CD4-positive, alpha-beta T cell (primary cell): ENCODE measurements around the gene VPS37D. TPM values are rescaled to one million over a fixed set of nuclear protein-coding genes. Genes with fewer than 3 reads are reported as not detected.

Experiments
- ATAC-seq: fragments of 200-7000 bp; cut with Tn5 transposase; one replicate; pipeline ENCODE4 v1.10.0; 2022; ENCODE audit warnings: mild to moderate bottlenecking; ENCODE audit not compliant: poor library complexity
- CTCF ChIA-PET: fragments of 350-600 bp; sonication (Branson Sonifier 250); formaldehyde crosslinking; loops from one replicate; lab custom pipeline; 2021; ENCODE audit warnings: antibody characterized with exemption, inconsistent platforms; lab: Charles Lee
- POLR2A ChIA-PET: fragments of 350-600 bp; sonication (Branson Sonifier 250); formaldehyde crosslinking; loops from one replicate; lab custom pipeline; 2021; ENCODE audit warnings: antibody characterized with exemption, inconsistent platforms; lab: Charles Lee
- DNase-seq, 14 experiments: peaks; one replicate each; pipeline ENCODE4 v3.0.0-alpha.2; 2013 to 2020; ENCODE audit warnings: mixed read lengths in 2 of 14
- H3K27ac ChIP-seq, 2 donors: one replicate each; pipeline versions ENCODE4 v1.5.1 to v1.7.0; 2013; ENCODE audit warnings: low read length in 2 of 2, low read depth in 1 of 2, mild to moderate bottlenecking in 1 of 2
- H3K27me3 ChIP-seq, 2 experiments: 1 replicate in 1 of 2; 2 replicates in 1 of 2; pipeline versions ENCODE4 v1.6.1 to v1.7.0; 2013; ENCODE audit warnings: low read length in 2 of 2, control low read depth in 1 of 2, mild to moderate bottlenecking in 1 of 2, moderate library complexity in 1 of 2; ENCODE audit not compliant: insufficient read depth in 2 of 2, control insufficient read depth in 1 of 2
- H3K36me3 ChIP-seq: one replicate; pipeline ENCODE4 v1.6.1; 2013; ENCODE audit warnings: low read length, control low read depth; ENCODE audit not compliant: insufficient read depth
- H3K4me1 ChIP-seq: one replicate; pipeline ENCODE4 v1.6.1; 2013; ENCODE audit warnings: low read length, control low read depth; ENCODE audit not compliant: insufficient read depth
- H3K4me3 ChIP-seq: one replicate; pipeline ENCODE4 v1.5.1; 2013; ENCODE audit warnings: mild to moderate bottlenecking, low read length, moderate library complexity
- H3K9me3 ChIP-seq, 2 experiments: 1 replicate in 1 of 2; 2 replicates in 1 of 2; pipeline versions ENCODE4 v1.6.1 to v1.7.0; 2013; ENCODE audit warnings: low read length in 2 of 2, mild to moderate bottlenecking in 2 of 2, control low read depth in 1 of 2, moderate library complexity in 1 of 2; ENCODE audit not compliant: control insufficient read depth in 1 of 2, insufficient read depth in 1 of 2
- H3K27ac Mint-ChIP-seq: one replicate; pipeline ENCODE4 v1.8.0; 2020; ENCODE audit warnings: mixed read lengths
- H3K27me3 Mint-ChIP-seq: one replicate; pipeline ENCODE4 v1.8.0; 2021; ENCODE audit warnings: mixed read lengths
- H3K36me3 Mint-ChIP-seq: one replicate; pipeline ENCODE4 v1.8.0; 2021; ENCODE audit warnings: low read depth, mixed read lengths
- H3K4me1 Mint-ChIP-seq: one replicate; pipeline ENCODE4 v1.8.0; 2021; ENCODE audit warnings: low read depth, mixed read lengths
- H3K4me3 Mint-ChIP-seq: one replicate; pipeline ENCODE4 v1.8.0; 2020; ENCODE audit warnings: mild to moderate bottlenecking, mixed read lengths
- H3K9me3 Mint-ChIP-seq: one replicate; pipeline ENCODE4 v1.8.0; 2020; ENCODE audit warnings: mixed read lengths
- intact Hi-C, 2 experiments: fragments of 100-400 bp; cut with DNase I in 1 of 2; cut with micrococcal nuclease in 1 of 2; formaldehyde crosslinking; loops; one replicate each; pipeline versions ENCODE4 v1.15.1 to v1.9.0; 2023 to 2025; cut with DNase I, micrococcal nuclease
- total RNA-seq, 174 experiments: library from RNA in 2 of 174; stranded (reverse) in 2 of 174; gene quantifications; one replicate each; pipeline ENCODE4 v1.2.3 and lab custom pipeline; 2021 to 2026
- TF ChIP-seq, protein P1 (sequence below): fragments of 200-600 bp; IDR thresholded peaks from one replicate; pipeline ENCODE4 v1.8.0; 2022; ENCODE audit warnings: antibody characterized with exemption, mild to moderate bottlenecking

VPS37D gene
- total RNA-seq, 2 experiments from 2014 or later: 0.81 to 0.96 TPM

DNA sequence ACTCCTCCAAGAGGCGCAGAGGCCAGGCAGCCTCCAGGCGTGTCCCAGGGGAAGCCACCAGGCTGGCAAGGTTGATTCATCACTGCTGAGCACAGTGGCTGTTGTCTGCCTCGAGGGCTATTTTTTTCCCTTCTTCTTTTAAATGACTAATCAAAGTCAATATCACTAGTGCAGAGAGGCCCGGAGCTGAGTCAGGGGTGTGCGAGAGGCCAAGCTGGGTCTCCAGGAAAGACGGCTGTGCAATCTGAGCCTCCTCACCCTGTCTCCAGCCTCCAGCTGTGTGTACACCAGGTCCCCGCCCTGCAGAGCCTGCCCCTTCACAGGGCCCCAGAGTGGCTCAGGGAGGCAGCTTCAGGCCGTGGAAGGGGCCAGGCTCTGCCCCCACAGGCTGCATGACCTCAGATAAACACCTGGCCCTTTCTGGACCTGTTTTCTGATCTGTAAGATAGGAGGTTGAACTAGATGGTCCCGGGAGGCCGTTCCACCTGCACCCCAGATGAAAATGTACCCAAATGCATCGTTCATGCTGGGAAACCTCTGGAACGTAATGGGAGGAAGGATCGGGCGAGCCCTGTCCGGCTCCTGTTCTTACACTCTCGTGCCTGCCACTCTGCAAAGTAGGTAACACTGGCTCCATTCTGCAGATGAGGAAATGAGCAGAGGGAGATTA lies 48.2 kb downstream of the VPS37D start:
- H3K36me3 ChIP-seq: peaks cover 3% of the 10 kb centered on the region
- H3K27ac ChIP-seq: no peak overlapping the region
- TF ChIP-seq, protein P1, sequence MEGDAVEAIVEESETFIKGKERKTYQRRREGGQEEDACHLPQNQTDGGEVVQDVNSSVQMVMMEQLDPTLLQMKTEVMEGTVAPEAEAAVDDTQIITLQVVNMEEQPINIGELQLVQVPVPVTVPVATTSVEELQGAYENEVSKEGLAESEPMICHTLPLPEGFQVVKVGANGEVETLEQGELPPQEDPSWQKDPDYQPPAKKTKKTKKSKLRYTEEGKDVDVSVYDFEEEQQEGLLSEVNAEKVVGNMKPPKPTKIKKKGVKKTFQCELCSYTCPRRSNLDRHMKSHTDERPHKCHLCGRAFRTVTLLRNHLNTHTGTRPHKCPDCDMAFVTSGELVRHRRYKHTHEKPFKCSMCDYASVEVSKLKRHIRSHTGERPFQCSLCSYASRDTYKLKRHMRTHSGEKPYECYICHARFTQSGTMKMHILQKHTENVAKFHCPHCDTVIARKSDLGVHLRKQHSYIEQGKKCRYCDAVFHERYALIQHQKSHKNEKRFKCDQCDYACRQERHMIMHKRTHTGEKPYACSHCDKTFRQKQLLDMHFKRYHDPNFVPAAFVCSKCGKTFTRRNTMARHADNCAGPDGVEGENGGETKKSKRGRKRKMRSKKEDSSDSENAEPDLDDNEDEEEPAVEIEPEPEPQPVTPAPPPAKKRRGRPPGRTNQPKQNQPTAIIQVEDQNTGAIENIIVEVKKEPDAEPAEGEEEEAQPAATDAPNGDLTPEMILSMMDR: no peak
- DNase-seq: peak in 3 of 14 experiments; percentile 31 to 59 (median 35)
- Mint-ChIP-seq H3K9me3 (no peaks in the 10 kb centered on the region), H3K27me3 (peaks cover 4% of the 10 kb centered on the region), H3K27ac (no peak overlapping the region), H3K4me1 (peaks cover 16% of the 10 kb centered on the region), H3K36me3 (no peaks in the 10 kb centered on the region), H3K4me3 (no peak overlapping the region)
- H3K4me1 ChIP-seq: peaks cover 44% of the 10 kb centered on the region
- CTCF ChIA-PET: interaction anchor here (1.0 kb wide), 1 partner anchor 19 kb away, joined by 3 read pairs; no protein-coding TSS in a partner anchor
- ATAC-seq: no peak
- POLR2A ChIA-PET: no interaction called here
- no peak overlapping the region for H3K4me3 ChIP-seq
- intact Hi-C loops: loop anchor here in 1 of 2 experiments (5.0 kb wide), 1 partner anchor 888 kb away; the partner anchor contains the start of gene TYW1B
- no peaks in the 10 kb centered on the region for H3K27me3 ChIP-seq
- no peaks in the 10 kb centered on the region for H3K9me3 ChIP-seq

DNA sequence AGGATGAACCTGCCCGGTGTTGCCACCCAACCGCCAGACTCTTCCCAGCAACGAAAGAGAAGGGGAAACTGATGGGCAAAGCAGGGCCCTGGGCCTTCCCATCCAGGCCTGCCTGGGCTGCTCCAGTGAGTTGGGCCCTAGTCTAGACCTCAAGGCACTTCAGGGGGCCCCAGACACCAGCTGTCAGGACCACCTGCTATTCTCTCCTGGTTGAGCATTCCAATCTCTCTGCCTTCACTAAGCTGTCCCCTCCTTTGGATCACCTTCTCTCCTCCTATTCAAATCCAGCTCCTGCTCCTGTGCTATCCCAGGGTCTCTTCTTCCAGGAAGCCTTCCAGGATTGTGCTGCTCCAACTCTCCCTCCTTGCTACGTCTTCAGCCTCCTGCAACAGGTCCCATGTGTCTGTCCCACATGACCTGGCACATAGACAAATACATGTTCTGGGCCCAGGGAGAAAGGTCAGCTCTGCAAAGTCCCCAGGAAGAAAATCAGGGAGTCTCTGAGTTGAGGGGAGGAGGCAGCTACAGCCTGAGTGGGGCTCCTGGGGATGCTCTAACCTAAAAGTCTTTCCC lies 48.8 kb downstream of the VPS37D start:
- intact Hi-C loops: loop anchor here in 1 of 2 experiments (5.0 kb wide), 1 partner anchor 889 kb away; the partner anchor contains the start of gene TYW1B
- H3K4me1 Mint-ChIP-seq: peaks cover 16% of the 10 kb centered on the region
- Histone ChIP-seq H3K27ac (no peak overlapping the region), H3K27me3 (no peaks in the 10 kb centered on the region), H3K36me3 (peaks cover 3% of the 10 kb centered on the region), H3K9me3 (no peaks in the 10 kb centered on the region), H3K4me3 (no peak overlapping the region), H3K4me1 (peaks cover 44% of the 10 kb centered on the region)
- peaks cover 4% of the 10 kb centered on the region for H3K27me3 Mint-ChIP-seq
- no peaks in the 10 kb centered on the region for H3K9me3 Mint-ChIP-seq
- CTCF ChIA-PET: interaction anchor here (0.9 kb wide), 1 partner anchor 19 kb away, joined by 3 read pairs; no protein-coding TSS in a partner anchor
- TF ChIP-seq, protein P1: no peak
- no peak overlapping the region for H3K27ac Mint-ChIP-seq
- ATAC-seq (no peak), DNase-seq (no peak)
- no peaks in the 10 kb centered on the region for H3K36me3 Mint-ChIP-seq
- H3K4me3 Mint-ChIP-seq: no peak overlapping the region
- POLR2A ChIA-PET: no interaction called here

DNA sequence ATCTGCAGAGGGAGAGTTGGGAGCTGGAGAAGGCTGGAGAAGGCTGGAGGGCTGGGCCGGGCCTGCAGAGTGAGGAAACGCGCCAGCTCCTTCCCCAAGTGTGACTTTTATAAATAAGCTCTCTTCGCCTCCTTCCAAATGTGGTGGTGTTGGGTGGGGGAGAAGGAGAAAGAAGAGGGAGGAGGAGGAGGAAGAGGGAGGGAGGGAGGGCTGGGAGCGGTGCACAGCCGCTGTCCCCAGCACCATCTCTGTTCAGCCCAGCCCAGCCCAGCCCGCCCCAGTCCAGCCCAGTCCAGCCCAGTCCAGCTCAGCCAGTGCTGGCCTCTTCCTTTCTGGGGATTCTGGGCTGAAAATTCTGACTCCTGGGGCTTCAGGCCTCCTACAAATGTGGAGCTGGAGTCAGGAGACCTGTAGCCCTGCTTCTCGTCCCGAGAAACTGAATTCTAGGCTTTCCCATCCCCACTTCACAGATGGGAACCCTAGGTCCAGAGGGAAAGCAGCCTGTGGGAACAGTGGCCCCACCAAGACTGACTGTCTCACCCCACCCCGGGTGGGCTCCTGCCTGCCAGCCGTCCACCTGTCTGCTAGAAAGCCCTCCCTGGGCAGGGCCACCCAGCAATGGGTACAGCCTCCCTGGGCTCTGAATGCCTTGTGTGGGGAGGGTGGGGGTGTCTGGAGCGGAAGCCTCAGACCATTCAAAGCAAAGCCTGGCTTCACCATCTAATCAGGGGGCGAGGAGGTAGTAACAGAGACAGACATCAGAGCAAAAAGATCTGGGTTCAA lies 49.6 kb downstream of the VPS37D start:
- ChIA-PET POLR2A (interaction anchor here (1.0 to 1.3 kb wide), 2 partner anchors 21 to 125 kb away, joined by 3 to 5 read pairs; partner anchors contain the start of genes ABHD11 and METTL27), CTCF (interaction anchor here (0.6 to 1.0 kb wide), 4 partner anchors 18 to 249 kb away, joined by 3 to 5 read pairs (median 4); no protein-coding TSS in a partner anchor)
- Histone ChIP-seq H3K4me3 (peak overlapping the region; percentile 75), H3K4me1 (peaks cover 44% of the 10 kb centered on the region), H3K27me3 (no peaks in the 10 kb centered on the region), H3K36me3 (peaks cover 3% of the 10 kb centered on the region), H3K9me3 (no peaks in the 10 kb centered on the region), H3K27ac (no peak overlapping the region)
- DNase-seq (no peak), ATAC-seq (no peak)
- intact Hi-C loops: loop anchor here in 1 of 2 experiments (5.0 kb wide), 1 partner anchor 890 kb away; the partner anchor contains the start of gene TYW1B
- peaks cover 4% of the 10 kb centered on the region for H3K27me3 Mint-ChIP-seq
- H3K36me3 Mint-ChIP-seq: no peaks in the 10 kb centered on the region
- peak overlapping the region; percentile 95 for H3K4me3 Mint-ChIP-seq
- H3K9me3 Mint-ChIP-seq: no peaks in the 10 kb centered on the region
- TF ChIP-seq, protein P1: no peak
- H3K4me1 Mint-ChIP-seq: peaks cover 16% of the 10 kb centered on the region
- peak overlapping the region; percentile 76 for H3K27ac Mint-ChIP-seq
